Measurements from ENCODE around the gene FAM171A1. TPM values are rescaled to one million over a fixed set of nuclear protein-coding genes. Genes with fewer than 3 reads are reported as not detected.
A peak's percentile ranks its signal among the peaks of the same experiment; 100 is the strongest.

Gene FAM171A1
- total and polyA plus RNA-seq, 2 of the 13 experiments (the other 11 are each of a cell fraction or from before 2014, with no cell fraction given) = 21.5 to 34.7 TPM

DNA sequence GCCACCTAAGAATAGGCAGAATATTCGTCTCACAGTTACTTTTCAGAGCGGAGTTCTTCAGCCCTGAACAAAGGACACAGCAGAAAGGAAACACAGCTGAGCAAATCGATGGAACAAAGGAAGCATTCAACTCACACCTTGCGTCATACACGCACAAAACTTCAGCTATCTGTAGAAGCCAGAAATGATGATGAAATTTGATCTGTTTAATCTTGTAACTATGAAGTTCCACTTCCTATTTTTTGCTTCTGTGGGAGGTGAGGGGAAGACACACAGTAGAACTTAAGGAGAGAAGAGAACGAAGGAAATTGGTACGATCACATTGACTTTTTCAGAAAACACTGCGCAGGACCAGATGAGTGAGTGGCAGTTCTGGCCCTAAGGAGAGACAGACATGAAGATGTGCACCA, 26.2 kb downstream of the FAM171A1 start (continued):
- TF ChIP-seq, protein P1, sequence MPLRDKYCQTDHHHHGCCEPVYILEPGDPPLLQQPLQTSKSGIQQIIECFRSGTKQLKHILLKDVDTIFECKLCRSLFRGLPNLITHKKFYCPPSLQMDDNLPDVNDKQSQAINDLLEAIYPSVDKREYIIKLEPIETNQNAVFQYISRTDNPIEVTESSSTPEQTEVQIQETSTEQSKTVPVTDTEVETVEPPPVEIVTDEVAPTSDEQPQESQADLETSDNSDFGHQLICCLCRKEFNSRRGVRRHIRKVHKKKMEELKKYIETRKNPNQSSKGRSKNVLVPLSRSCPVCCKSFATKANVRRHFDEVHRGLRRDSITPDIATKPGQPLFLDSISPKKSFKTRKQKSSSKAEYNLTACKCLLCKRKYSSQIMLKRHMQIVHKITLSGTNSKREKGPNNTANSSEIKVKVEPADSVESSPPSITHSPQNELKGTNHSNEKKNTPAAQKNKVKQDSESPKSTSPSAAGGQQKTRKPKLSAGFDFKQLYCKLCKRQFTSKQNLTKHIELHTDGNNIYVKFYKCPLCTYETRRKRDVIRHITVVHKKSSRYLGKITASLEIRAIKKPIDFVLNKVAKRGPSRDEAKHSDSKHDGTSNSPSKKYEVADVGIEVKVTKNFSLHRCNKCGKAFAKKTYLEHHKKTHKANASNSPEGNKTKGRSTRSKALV (CRISPR knock-in tag; IDR thresholded peaks at IDR 0.05) = peak; percentile 77; the same call in 1 of the 2 replicates
- no peak for TF ChIP-seq WIZ (CRISPR knock-in tag; IDR thresholded peaks at IDR 0.05)
- TF ChIP-seq ZFYVE20 (CRISPR knock-in tag; IDR thresholded peaks at IDR 0.05; ENCODE audit: borderline replicate concordance, low read depth) = no peak
- TF ChIP-seq TBL1XR1 (IDR thresholded peaks at IDR 0.05; ENCODE audit: borderline replicate concordance, low read length, partially characterized antibody) = peak; percentile 81
- TF ChIP-seq NR2F6 (IDR thresholded peaks at IDR 0.05) = no peak; the same call in 1 of the 2 replicates
- TF ChIP-seq NR2F6 (CRISPR knock-in tag; IDR thresholded peaks at IDR 0.05) = peak; percentile 78
- TF ChIP-seq ZNF768 (CRISPR knock-in tag; IDR thresholded peaks at IDR 0.05) = no peak; the same call in 1 of the 2 replicates
- TF ChIP-seq ZSCAN30 (CRISPR knock-in tag; IDR thresholded peaks at IDR 0.05) = no peak
- TF ChIP-seq PRPF4 (IDR thresholded peaks at IDR 0.05; ENCODE audit: low read depth, low read length, poor library complexity, severe bottlenecking) = no peak
- TF ChIP-seq TGIF2 (CRISPR knock-in tag; IDR thresholded peaks at IDR 0.05) = peak; percentile 67; the same call in 1 of the 2 replicates
- peak; percentile 78; the same call in 1 of the 2 replicates for TF ChIP-seq TARDBP (CRISPR knock-in tag; IDR thresholded peaks at IDR 0.05)
- TF ChIP-seq ZNF484 (CRISPR knock-in tag; IDR thresholded peaks at IDR 0.05; ENCODE audit: borderline replicate concordance, low read depth) = no peak
- peak; percentile 82 for TF ChIP-seq SAP130 (CRISPR knock-in tag; IDR thresholded peaks at IDR 0.05; ENCODE audit: low read depth)
- TF ChIP-seq ZNF160 (CRISPR knock-in tag; IDR thresholded peaks at IDR 0.05) = no peak
- no peak for TF ChIP-seq NAIF1 (CRISPR knock-in tag; IDR thresholded peaks at IDR 0.05; ENCODE audit: borderline replicate concordance)
- TF ChIP-seq CHD4 (IDR thresholded peaks at IDR 0.05; ENCODE audit: borderline replicate concordance, low read length) = no peak
- TF ChIP-seq, protein P2, sequence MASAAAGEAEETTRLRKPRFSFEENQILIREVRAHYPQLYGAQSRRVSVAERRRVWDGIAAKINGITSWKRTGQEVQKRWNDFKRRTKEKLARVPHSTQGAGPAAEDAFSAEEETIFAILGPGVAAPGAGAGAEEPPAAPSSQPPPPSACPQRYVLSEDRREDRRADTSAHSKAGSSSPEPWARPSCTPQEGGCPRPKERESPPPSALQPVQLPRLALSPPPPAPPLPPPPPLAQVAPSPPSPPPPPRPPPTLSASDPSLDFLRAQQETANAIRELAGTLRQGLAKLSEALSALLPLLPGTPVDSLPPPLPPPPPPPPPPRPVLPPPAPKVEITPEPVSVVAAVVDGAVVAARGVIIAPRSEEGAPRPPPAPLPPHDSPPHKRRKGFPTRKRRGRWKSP (CRISPR knock-in tag; IDR thresholded peaks at IDR 0.05) = no peak
- TF ChIP-seq JUN (CRISPR knock-in tag; IDR thresholded peaks at IDR 0.05) = 0 out of 2 replicates have a peak, but pooled peaks have one; percentile 38
- 0 out of 2 replicates have a peak, but pooled peaks have one; percentile 43 for TF ChIP-seq RBFOX2 (IDR thresholded peaks at IDR 0.05; ENCODE audit: low read depth, low read length)
- TF ChIP-seq EP300 (IDR thresholded peaks at IDR 0.05; ENCODE audit: low read depth in 2 of 2, low read length in 2 of 2) = peak; percentile 82 to 94
- TF ChIP-seq EP300 (CRISPR knock-in tag; IDR thresholded peaks at IDR 0.05; ENCODE audit: borderline replicate concordance) = peak; percentile 94
- TF ChIP-seq ZNF235 (CRISPR knock-in tag; IDR thresholded peaks at IDR 0.05; ENCODE audit: borderline replicate concordance) = no peak
- TF ChIP-seq MBNL3 (CRISPR knock-in tag; conservative IDR thresholded peaks at IDR 0.05) = no peak
- TF ChIP-seq, protein P3, sequence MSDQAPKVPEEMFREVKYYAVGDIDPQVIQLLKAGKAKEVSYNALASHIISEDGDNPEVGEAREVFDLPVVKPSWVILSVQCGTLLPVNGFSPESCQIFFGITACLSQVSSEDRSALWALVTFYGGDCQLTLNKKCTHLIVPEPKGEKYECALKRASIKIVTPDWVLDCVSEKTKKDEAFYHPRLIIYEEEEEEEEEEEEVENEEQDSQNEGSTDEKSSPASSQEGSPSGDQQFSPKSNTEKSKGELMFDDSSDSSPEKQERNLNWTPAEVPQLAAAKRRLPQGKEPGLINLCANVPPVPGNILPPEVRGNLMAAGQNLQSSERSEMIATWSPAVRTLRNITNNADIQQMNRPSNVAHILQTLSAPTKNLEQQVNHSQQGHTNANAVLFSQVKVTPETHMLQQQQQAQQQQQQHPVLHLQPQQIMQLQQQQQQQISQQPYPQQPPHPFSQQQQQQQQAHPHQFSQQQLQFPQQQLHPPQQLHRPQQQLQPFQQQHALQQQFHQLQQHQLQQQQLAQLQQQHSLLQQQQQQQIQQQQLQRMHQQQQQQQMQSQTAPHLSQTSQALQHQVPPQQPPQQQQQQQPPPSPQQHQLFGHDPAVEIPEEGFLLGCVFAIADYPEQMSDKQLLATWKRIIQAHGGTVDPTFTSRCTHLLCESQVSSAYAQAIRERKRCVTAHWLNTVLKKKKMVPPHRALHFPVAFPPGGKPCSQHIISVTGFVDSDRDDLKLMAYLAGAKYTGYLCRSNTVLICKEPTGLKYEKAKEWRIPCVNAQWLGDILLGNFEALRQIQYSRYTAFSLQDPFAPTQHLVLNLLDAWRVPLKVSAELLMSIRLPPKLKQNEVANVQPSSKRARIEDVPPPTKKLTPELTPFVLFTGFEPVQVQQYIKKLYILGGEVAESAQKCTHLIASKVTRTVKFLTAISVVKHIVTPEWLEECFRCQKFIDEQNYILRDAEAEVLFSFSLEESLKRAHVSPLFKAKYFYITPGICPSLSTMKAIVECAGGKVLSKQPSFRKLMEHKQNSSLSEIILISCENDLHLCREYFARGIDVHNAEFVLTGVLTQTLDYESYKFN (CRISPR knock-in tag; conservative IDR thresholded peaks at IDR 0.05) = peak; percentile 93
- peak; percentile 81; the same call in 1 of the 2 replicates for TF ChIP-seq ZNF292 (CRISPR knock-in tag; IDR thresholded peaks at IDR 0.05; ENCODE audit: borderline replicate concordance, low read depth)
